Pulmonary artery endothelial cell (primary cell): Measurements from ENCODE around the gene TBX18. TPM values are rescaled to one million over a fixed set of nuclear protein-coding genes. Genes with fewer than 3 reads are reported as not detected.

Experiments used
- DNase-seq: peaks from one replicate; pipeline ENCODE4 v3.0.0-alpha.2; 2011; ENCODE audit warnings: low read depth, low spot score
- total RNA-seq: library from RNA; depleted of rRNA; stranded (reverse); fragments of >200 nt; gene quantifications from 2 replicates; pipeline ENCODE4 v1.2.3, GENCODE V29; 2014

TBX18 gene
- total RNA-seq, 1 donor from 2014 or later, result 26.8 TPM

DNA sequence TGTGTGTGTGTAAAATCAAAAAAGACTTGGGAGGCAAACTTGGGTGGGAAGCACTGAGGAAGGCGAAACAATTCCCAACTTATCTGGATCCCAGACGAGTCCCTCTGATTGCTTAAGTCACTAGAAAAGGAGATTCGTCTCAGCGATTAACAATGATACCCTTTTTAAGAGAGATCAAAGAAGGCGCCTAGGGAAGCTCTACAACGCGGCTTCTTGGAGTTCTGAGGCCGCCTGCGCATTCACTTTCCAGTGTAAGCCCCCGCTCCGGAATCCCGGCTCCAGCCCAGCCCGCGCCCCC lies 8.7 kb upstream of the TBX18 start:
- DNase-seq, result no peak

DNA sequence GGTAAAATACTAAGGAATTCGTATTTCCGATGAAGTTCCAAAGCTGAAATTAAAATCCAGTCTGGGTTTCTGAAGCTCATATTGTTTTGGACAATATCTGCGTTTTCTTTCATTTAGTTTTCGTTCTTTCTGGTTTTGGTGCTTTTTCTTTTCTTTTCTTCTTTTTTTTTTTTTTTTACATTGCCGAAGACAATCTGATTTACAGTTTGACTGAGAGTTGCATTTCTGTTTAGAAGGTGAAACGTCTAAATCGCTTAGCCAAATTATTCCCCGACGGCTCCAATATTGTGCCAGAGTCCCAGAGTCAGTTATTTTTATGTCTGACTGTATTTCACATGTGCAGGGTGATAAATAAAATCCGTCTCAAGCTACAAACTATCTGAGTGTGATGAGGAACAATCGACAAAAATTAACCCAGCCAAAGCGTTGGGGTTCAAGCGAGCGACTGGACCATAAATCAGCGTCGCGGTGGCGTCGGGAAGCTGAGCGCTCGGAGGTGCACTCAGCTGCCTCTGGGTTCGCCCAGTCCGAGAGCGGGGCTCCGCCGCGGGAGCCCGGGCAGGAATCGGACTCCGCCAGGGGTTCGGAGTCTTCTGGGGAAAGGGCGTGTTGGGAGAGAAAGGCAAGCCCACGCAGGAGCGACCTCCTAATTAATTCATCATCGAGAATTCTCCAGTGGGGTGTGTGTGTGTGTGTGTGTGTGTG lies 8.2 kb upstream of the TBX18 start:
- DNase-seq, result no peak

DNA sequence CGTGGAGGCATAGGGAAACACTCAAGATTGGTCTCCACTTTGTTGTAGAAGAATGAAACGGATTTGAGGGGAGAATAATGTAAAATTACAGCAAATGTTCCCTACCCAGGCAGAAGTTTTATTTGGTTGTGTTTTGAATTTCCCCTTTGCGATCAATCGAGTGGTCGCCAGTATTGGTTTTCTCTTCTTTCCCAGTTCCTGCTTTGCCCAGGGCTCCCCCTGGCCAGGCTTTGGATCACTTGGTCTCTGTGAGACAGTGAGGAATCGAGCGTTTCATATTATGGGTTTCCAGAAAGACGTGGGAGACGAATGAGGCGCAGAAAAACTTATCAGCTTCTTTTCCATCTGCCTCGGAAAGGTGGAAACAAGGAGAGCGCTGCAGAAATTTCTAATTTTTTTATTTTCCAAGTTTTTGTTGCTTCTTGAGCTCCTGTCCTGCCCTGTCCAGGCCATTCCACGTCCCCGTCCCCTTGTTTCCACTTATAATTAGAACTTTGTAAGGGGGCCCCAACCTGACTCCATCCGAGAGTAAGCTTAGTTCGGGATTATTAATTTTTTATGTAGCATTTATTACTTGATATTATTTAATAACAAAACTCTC lies 7.5 kb upstream of the TBX18 start:
- DNase-seq, result no peak

DNA sequence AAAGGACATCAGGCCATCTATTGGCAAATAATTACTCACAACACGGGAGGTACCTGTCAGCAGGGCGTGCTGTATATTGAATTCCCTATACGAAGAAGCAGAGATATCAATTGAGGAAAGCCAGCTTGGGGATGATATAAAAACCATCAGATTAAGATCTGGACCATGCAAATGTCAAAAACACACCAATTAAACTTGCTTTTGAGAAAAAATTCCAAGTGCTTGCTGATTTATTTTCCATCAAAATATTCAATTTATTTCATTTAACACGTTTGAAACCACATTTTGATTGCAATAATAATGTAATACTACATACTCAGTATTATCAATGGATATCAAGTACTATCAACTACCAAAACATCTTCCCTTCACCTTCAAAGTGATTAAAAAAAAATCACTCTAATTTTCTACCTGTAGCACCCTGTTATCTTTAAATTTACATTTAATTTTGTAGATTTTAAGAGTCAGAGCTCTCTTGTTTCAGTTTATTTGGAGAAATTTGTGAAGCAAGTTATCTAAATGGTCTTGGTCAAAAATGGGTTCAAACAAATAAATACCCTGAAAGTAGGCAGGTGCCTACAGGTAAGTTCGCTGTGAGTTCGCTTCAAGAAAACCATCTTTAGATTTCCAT lies 6.8 kb upstream of the TBX18 start:
- no peak for DNase-seq

DNA sequence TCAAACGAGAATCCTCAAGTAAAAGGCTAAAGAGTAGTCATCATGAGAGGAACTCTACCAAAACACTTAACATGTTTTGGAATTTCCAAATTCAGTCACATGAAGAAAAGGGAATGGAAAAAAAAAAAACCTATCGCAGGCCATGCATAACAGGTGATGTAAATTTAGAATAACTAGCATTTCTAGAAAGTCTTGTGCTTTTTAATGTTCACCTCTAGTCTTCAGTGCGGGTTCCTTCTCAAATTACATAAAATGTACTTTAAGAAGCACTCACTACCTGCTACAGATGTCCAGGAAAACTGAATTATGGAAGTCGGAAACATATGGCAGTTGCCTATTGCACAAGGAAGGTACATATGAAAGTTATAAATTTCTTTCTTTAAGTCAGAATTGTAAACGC lies 6.1 kb upstream of the TBX18 start:
- DNase-seq, result no peak

DNA sequence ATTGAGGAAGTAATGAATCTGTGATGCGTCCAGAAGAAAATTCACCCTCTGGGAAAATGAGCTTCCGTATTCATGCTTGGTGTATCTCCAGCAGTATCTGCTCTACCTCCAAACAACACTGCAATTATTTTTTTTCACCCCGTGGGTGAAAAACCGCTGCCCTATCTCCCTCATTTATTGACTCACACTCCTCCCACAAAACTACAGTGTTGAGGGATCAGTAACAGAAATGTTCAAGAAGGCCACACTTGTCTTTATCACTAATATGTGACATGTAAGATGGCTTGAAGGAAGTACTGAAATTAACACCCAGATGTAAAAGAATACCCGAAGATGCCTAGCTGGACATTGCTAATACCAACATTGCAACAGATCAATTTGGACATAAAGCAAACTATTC lies 4.9 kb upstream of the TBX18 start:
- no peak for DNase-seq

DNA sequence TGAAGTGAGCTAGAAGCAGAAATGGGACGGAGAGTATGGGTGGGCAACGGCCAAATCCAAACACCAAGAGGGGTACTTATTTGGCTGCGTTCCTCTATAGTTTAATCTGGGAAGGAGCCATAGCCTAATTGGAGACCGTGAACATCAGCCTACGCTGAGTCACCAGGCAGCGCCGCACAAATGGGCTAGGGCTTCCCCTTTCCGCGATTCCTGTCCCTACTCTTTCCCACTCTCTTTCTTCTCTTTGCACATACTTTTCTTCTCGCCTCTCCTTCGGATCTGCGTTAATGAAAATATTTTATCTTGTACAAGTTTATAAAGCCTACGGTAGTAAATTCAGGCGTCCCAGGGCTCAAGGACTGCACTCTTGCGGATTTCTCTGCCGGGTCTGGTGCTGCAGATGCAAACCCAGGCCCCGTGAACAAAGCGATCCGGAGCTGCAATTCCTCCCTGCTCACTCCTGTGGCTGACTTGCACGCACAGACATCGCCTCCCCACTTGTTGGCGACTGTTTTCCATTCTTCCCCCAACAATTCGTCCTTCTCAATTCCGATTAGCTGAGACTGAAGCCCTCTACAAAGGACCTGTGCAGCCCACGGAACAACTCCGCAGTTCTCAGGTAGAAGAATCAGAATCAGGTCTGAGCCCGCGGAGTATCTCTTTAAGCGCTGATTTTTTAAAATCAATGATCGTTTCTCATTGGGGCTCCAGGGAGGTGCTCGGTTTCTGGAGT lies 4.2 kb upstream of the TBX18 start:
- no peak for DNase-seq

DNA sequence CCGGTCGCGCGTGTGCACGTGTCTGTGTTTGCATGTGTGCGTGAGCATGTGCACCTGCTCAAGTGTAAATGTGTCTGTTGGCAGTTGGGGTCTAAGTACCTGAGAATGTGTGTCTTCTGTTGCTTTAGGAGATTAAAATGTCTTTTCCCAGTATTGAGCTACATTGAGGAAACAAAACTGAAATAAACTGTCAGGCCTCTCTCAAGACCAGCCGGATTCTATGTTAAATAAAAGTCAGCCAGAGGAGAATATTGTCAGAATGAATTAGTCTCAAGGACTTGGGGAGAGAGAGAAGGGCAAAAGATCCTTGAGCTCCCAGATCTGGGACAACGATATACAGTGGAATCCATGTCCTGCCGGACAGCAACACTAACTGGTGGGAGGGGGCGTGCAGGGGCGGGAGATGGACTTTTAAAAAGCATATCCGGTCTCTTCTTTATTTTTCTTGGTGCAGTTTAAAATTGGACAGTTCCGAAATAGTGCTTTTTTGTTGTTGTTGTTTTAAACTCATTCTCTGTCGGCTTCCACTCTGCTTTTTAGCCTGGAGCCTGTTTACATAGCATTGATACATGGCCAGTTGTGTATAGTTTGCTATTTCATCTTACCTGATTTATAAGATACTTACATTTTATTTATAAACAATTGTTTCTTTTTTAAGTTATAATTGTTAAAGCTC lies 3.3 kb upstream of the TBX18 start:
- DNase-seq, result no peak

DNA sequence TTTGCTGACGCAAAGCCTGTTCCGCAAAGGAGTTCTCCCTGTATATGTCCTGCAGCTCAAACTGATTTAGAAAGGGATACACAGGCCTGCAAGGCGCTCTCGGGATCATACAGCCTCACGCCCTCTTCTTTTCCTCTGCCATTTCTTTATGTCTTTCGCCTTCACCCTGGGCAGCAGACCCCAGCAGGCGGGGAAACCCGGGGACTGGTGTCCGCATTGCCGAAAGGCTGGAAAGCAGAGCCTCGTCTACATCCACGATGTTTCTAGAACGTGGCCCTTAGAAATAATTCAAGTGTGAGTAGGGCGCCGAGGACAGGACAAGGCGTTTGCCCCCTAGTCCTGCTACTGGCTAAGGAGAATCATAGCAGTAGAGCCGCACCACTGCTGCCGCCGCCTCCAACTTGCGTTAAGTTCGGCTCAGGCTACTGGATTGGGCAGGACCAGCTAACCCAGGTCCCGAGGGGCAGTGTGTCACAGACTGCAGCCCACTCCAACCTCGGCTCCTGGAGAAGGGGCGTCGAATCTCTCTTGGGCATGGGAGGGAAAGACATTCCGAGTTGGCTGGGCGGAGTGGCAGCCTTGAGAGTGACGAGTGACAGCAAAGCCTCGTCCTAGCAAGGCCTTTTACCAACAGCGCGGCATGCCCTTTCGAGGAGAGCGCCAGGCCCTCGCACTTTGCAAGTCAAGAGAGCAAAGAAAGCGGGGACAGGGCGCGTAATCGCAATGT lies 2.6 kb upstream of the TBX18 start:
- no peak for DNase-seq

DNA sequence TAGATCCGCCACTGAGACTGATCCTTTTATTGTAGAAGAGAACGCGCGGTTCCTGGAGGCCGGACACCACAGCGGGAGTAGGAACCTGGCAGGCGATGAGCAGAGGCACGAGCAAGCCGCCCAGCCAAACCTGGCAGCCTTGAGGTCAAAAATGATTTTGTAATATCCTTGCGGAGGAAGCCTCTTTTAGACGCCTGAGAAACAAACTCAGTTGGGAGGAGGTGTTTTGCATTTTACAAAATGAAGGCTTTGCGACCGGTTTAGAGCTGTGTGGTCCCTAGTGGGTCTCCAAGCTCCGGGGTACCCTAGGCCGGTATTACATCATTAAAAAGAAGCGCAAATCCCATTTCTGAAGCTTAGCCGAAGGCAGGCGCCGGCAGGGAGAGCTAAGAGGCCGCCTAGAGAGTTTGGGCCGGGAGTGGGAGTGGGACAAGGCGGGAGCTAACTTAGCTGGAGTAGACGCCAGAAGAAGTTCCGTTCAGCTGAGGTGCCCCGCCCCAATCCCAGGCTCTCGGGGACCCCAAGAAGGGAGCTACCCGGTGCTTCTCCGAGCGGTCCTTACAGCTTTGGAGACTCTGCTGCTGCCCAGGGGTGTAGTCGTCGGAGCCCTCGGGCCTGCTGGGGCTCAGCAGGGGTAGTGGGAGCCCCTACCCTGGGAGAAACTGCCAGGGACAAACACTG lies 1.9 kb upstream of the TBX18 start:
- DNase-seq, result no peak

DNA sequence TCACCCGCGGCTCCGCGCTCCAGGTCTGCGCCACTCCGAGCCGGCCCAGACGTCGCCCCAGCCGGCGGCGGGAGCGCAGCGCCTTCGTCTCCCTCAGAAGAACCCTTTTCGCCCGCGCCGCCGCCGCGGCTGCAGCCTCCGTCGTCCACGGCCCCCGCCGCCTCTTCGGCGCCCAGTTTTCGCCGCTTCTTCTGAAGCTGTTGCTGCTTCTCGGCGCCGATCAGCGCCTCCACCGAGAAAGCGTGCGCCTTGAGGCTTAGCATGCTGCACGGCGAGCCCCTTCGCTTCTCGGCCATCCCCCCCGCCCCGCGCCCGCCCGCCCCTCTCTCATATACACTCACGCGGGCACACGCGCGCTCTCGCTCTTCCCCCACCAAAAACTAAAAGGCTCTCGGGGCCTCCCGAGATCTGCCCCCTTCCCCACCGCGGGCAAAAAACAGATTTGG lies 489 bp downstream of the TBX18 start:
- no peak for DNase-seq

DNA sequence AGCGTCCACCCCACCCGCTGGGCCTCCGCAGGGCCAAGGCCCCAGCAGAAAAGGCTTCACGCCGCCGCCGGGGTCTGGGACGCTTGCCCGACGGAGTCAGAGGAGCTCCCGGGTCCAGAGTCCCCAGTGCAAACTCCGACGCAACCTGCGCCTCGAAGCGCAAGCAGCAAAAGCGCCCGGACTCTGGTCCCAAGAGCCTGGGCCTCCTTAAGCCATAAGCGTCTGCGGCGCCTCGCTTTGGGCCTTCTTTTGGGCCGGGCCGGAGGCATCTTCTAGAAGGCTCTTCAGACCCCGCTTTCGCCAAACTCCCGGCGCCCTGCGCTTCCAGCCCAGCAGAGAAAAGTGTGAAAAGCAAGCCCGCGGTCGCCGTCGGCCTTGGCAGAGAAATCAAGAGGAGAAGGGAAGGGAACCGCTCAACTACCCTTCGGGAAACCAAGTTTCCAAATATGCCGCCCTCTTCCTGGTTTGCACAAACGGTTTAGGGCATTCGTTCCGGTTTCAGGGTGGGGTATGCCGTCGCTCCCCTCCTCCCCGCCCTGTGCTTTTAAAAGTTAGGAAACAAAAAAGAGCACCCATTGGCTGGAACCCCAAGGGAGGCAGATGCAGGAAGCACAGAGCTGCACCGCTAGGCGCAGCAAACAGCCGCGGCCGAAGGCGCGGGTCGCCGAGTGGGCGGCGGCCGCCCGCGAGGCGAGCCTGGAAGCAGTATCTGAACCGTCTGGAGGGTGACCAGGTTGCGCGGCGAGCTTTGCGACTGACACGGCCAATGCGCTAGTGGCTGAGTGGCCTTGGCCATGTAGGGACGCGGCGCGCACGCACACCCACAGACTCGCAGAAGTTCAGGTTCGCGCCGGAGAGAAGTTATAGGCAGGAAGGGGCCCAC lies 1.2 kb downstream of the TBX18 start:
- DNase-seq, result peak; percentile 67

DNA sequence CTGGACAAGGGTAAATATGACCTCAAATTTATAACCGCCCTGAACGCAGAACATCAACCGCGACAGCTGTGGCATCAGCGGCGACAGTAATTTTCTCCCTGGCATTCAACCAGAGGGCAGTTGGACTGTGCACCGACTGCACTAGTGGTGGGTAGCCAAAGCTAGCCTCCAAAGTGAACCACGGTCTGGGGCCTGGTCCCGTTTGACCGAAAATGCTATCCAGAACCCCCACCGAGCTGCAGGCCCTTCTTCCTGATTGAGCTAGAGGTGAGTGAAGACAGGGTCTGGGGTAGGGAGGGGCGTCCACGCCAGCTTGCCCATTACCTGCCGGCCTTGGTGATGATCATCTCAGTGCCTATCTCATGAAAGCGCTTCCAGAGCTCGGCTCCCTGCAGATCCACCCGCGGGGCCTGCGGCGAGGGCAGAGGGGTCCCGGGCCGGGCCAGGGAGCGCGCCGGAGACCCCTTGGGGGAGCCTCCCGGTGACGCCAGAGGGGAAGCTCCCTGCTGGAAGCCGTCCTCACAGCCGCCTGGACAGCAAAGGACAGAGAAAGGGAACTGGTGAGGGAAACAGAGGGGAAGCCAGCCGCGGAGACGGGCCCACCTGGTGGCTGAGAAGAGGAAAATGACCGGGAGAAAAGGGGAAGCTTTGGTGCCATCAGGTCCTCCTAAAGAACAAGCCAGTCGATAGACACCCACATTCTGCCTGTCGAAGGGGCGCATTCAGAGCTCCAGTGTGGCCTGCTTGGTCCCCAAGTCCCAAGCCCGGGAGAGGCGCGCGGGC lies 2.0 kb downstream of the TBX18 start:
- DNase-seq, result no peak

DNA sequence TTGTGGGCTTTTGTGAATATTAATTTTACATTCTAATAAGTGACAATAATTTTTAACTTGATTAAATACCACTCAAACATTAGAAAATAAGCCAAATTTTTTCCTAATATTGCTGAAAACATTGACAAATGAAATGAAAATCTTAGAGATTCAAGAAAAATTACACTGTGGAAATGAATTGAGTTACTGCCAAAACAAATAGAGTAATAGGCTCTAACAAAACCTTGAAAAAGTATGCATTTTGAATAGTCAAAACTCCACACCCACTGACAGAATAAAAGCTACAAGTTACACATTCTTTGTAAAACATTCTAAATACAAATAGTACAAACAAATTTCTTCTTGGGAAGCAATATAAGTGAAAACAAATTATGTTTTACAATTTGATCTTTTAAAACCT lies 5.9 kb downstream of the TBX18 start:
- DNase-seq, result no peak

DNA sequence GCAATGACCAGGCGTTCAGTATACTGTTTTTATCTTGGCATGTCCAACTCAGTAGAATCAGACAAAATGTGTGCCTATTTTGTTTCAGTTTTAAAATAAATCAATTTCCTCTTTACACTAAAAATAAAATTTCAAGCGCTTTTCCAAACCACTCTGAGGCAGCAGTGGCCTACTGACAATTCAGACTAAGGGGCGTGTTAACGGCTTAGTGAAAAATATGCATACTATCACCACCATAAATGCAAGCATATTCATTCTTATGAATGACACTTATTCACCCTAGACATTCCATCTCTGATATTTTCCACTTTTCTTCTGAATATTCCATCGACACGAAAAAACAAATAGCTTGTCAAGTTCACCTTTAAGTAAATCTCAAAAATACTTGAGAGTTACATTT lies 7.5 kb downstream of the TBX18 start:
- DNase-seq, result no peak

DNA sequence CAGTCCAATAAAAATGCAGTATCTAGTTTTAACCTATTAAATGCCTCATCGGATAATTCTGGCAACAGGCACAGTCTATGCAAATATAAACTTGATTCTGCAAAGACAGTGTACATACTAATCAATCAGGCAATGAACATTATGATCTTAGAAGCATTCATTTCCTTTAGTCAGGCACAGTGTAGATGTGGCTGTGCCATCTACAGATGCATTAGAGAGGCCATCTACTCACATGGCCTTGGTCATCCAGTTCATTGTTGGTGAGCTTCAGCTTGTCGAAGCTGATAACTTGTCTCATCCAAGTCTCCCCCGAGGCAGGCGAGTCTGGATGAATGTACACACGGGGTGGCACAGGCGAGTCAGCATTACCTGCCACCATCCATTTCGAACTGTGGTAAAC lies 7.9 kb downstream of the TBX18 start:
- DNase-seq, result no peak

DNA sequence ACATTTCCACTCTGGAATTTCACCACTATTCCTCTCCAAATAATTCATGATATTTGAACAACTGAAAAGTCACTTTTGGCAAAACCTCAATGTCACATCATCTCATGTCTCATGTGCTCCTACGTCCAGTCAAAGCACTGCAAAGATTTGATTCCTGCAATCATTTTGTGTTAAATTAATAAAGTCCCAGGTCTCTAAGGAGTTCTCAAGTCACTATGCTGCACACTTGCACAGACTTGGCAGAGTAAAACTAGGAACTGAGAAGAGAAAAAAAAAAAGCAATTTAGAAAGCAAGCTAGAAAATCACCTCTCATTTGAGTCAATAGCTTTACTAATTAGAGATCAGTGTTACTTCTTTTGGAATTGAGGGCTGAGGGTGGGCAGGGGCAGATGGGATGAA lies 11.2 kb downstream of the TBX18 start:
- no peak for DNase-seq

DNA sequence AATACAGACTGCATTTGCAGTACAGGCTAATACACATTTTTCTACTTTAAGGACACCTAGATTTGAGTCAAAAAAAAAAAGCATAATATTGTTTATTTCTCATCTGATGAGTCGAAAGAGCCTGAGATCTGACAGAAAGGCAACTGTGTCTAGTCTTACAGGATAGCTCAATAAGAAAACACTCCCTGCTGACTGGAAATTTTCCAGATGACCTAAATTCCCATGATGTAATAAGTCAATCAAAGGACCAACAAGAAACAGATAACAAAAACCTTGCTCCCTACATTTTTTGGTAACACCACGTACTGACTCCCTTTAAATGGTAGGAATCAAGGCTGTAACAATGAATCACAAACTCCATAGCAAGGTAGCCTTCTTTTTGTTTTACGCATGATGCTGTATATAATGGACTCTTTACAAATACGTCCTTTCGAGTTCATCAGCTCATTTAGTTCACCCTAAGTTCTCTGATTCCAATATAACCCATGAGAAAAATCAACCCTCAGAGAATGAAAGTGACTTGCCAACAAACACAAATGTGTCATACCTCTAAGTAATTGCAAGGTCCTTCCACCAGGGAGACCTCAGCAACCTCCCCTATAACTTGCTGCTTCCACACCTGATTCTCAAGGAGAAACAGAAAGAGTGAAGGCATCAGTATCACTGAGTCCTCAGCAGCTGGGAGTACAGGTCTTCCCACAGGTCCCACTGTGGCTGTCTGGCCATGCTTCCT lies 12.1 kb downstream of the TBX18 start:
- no peak for DNase-seq
